Skeletal muscle tissue (tissue), 4 donors: ENCODE results near the gene PKIG. TPM values are rescaled to one million over a fixed set of nuclear protein-coding genes. Genes with fewer than 3 reads are reported as not detected.

Experiments used
- H3K27ac ChIP-seq: one replicate; pipeline ENCODE4 v1.7.0; 2013; ENCODE audit warnings: mild to moderate bottlenecking, low read depth, low read length, inconsistent platforms
- H3K27me3 ChIP-seq, 3 donors: one replicate each; pipeline ENCODE4 v1.7.0; 2013; ENCODE audit warnings: low read length in 3 of 3; ENCODE audit not compliant: control insufficient read depth in 3 of 3, insufficient read depth in 3 of 3
- H3K36me3 ChIP-seq, 3 donors: one replicate each; pipeline ENCODE4 v1.7.0; 2013; ENCODE audit warnings: low read length in 3 of 3; ENCODE audit not compliant: control insufficient read depth in 3 of 3, insufficient read depth in 3 of 3
- H3K4me1 ChIP-seq, 3 donors: one replicate each; pipeline ENCODE4 v1.7.0; 2013; ENCODE audit warnings: low read length in 3 of 3, mild to moderate bottlenecking in 3 of 3; ENCODE audit not compliant: control insufficient read depth in 3 of 3, insufficient read depth in 3 of 3
- H3K4me3 ChIP-seq, 3 donors: one replicate each; pipeline ENCODE4 v1.7.0; 2013; ENCODE audit warnings: low read length in 3 of 3
- H3K9ac ChIP-seq, 3 donors: one replicate each; pipeline ENCODE4 v1.7.0; 2013; ENCODE audit warnings: low read length in 3 of 3, mild to moderate bottlenecking in 3 of 3, moderate library complexity in 2 of 3, low read depth in 1 of 3
- H3K9me3 ChIP-seq, 3 donors: one replicate each; pipeline ENCODE4 v1.7.0; 2013; ENCODE audit warnings: low read length in 3 of 3; ENCODE audit not compliant: control insufficient read depth in 3 of 3
- total RNA-seq: library from RNA; depleted of rRNA; stranded (reverse); fragments of >200 nt; gene quantifications from one replicate; pipeline ENCODE4 v1.2.3, GENCODE V29; 2014
- donor health status: Osteomylitis.

The PKIG gene
- total RNA-seq, 1 donor from 2014 or later = 37.1 TPM

- Histone ChIP-seq H3K27me3 (no peaks in the 10 kb centered on the region), H3K9me3 (no peaks in the 10 kb centered on the region), H3K36me3 (no peaks in the 10 kb centered on the region), H3K4me1 (peaks cover 0 to 6% (median 4%) of the 10 kb centered on the region in 3 donors), H3K27ac (no peak overlapping the region), H3K9ac (no peak overlapping the region), H3K4me3 (no peak overlapping the region)
Measured at GRCh38 chr20:44566811-44567210, 15.6 kb upstream of the PKIG start.

GRCh38 chr20:44570367-44570766, 12.0 kb upstream of the PKIG start:
- H3K9ac ChIP-seq = no peak overlapping the region
- H3K27me3 ChIP-seq = no peaks in the 10 kb centered on the region
- no peak overlapping the region for H3K4me3 ChIP-seq
- no peaks in the 10 kb centered on the region for H3K36me3 ChIP-seq
- H3K9me3 ChIP-seq = no peaks in the 10 kb centered on the region
- no peak overlapping the region for H3K27ac ChIP-seq
- peaks cover 18 to 25% (median 24%) of the 10 kb centered on the region in 3 donors for H3K4me1 ChIP-seq

GRCh38 chr20:44571362-44571988, 10.9 kb upstream of the PKIG start:
- H3K4me1 ChIP-seq = peaks cover 28 to 36% (median 28%) of the 10 kb centered on the region in 3 donors
- no peaks in the 10 kb centered on the region for H3K9me3 ChIP-seq
- H3K27me3 ChIP-seq = no peaks in the 10 kb centered on the region
- H3K27ac ChIP-seq = peak overlapping the region; percentile 95
- H3K9ac ChIP-seq = peak overlapping the region in 2 of 3 donors; percentile 13 to 46
- H3K4me3 ChIP-seq = no peak overlapping the region
- no peaks in the 10 kb centered on the region for H3K36me3 ChIP-seq

- peak overlapping the region; percentile 68 to 82 (median 77) for H3K9ac ChIP-seq
- H3K36me3 ChIP-seq = no peaks in the 10 kb centered on the region
- H3K4me1 ChIP-seq = peaks cover 41 to 47% (median 42%) of the 10 kb centered on the region in 3 donors
- no peaks in the 10 kb centered on the region for H3K27me3 ChIP-seq
- H3K9me3 ChIP-seq = no peaks in the 10 kb centered on the region
- H3K4me3 ChIP-seq = peak overlapping the region; percentile 42 to 66 (median 54)
- peak overlapping the region; percentile 95 for H3K27ac ChIP-seq
Measured at GRCh38 chr20:44572551-44573500, 9.6 kb upstream of the PKIG start.

- peaks cover 41 to 49% (median 42%) of the 10 kb centered on the region in 3 donors for H3K4me1 ChIP-seq
- no peaks in the 10 kb centered on the region for H3K27me3 ChIP-seq
- H3K27ac ChIP-seq = peak overlapping the region; percentile 95
- peak overlapping the region in 2 of 3 donors; percentile 42 to 54 for H3K4me3 ChIP-seq
- H3K36me3 ChIP-seq = no peaks in the 10 kb centered on the region
- H3K9ac ChIP-seq = peak overlapping the region in 2 of 3 donors; percentile 68 to 77
- no peaks in the 10 kb centered on the region for H3K9me3 ChIP-seq
Measured at GRCh38 chr20:44573501-44573869, 8.9 kb upstream of the PKIG start.

- H3K27me3 ChIP-seq = no peaks in the 10 kb centered on the region
- H3K27ac ChIP-seq = peak overlapping the region; percentile 20
- H3K9me3 ChIP-seq = no peaks in the 10 kb centered on the region
- no peak overlapping the region for H3K9ac ChIP-seq
- no peak overlapping the region for H3K4me3 ChIP-seq
- no peaks in the 10 kb centered on the region for H3K36me3 ChIP-seq
- peaks cover 44 to 56% (median 46%) of the 10 kb centered on the region in 3 donors for H3K4me1 ChIP-seq
Measured at GRCh38 chr20:44574372-44574771, 8.0 kb upstream of the PKIG start.

GRCh38 chr20:44576297-44576696, 6.1 kb upstream of the PKIG start:
- Histone ChIP-seq H3K4me1 (peaks cover 59 to 73% (median 63%) of the 10 kb centered on the region in 3 donors), H3K4me3 (no peak overlapping the region), H3K27me3 (no peaks in the 10 kb centered on the region), H3K9me3 (no peaks in the 10 kb centered on the region), H3K9ac (peak overlapping the region in 1 of 3 donors; percentile 18), H3K36me3 (no peaks in the 10 kb centered on the region), H3K27ac (peak overlapping the region; percentile 55)

- peak overlapping the region; percentile 93 for H3K27ac ChIP-seq
- peaks cover 56 to 68% (median 60%) of the 10 kb centered on the region in 3 donors for H3K4me1 ChIP-seq
- peak overlapping the region in 1 of 3 donors; percentile 41 for H3K9ac ChIP-seq
Measured at GRCh38 chr20:44579313-44580081, 2.9 kb upstream of the PKIG start.

GRCh38 chr20:44580581-44581268, 1.7 kb upstream of the PKIG start:
- no peaks in the 10 kb centered on the region for H3K36me3 ChIP-seq
- H3K9me3 ChIP-seq = no peaks in the 10 kb centered on the region
- peaks cover 66 to 73% (median 68%) of the 10 kb centered on the region in 3 donors for H3K4me1 ChIP-seq
- no peaks in the 10 kb centered on the region for H3K27me3 ChIP-seq
- peak overlapping the region in 1 of 3 donors; percentile 57 for H3K9ac ChIP-seq
- peak overlapping the region; percentile 93 for H3K27ac ChIP-seq
- H3K4me3 ChIP-seq = no peak overlapping the region

More at GRCh38 chr20:44579313-44580081, 2.9 kb upstream of the PKIG start:
- H3K9me3 ChIP-seq = no peaks in the 10 kb centered on the region
- no peak overlapping the region for H3K4me3 ChIP-seq
- H3K36me3 ChIP-seq = no peaks in the 10 kb centered on the region
- H3K27me3 ChIP-seq = no peaks in the 10 kb centered on the region
